Transverse colon (tissue), 4 donors: ENCODE measurements around the gene SPTBN1.

Experiments used
- CTCF ChIP-seq, 5 experiments: fragments of 200-600 bp in 3 of 5; fragments of 450-650 bp in 2 of 5; sonication (generic) in 3 of 5; IDR thresholded peaks; 1 replicate in 2 of 5; 2 replicates in 3 of 5; pipeline ENCODE4 v1.5.1; 2016 to 2017; ENCODE audit warnings: antibody characterized with exemption in 5 of 5, inconsistent platforms in 3 of 5, mild to moderate bottlenecking in 2 of 5, moderate library complexity in 1 of 5
- POLR2AphosphoS5 ChIP-seq, 3 donors: sonication (generic); formaldehyde crosslinking; IDR thresholded peaks; one replicate each; pipeline ENCODE4 v1.6.1; 2016; ENCODE audit warnings: antibody characterized with exemption in 3 of 3

DNA sequence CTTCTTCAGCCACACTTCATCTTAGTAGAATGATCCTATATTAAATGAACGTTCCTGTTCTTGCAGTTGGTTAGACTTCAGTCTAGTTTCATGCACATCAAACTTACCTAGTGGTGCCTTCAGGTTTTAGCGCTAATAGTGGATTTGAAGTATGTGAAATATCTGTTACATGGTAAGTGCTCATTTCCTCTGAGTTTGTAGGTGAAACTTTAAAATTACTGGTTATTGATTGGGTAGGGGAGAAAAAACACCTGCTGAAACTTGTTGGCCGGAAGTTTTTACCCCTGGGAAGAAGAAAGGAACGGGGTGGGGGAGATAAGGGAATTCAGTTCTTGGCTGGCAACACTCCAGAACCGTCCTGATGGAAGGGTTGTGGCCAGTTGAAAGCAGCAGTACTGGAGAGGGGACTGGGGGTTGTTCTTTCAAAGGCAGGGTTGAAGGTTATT is 112.8 kb downstream of the SPTBN1 start:
- peak in 1 of 5 experiments; percentile 5 for TF ChIP-seq CTCF (IDR thresholded peaks at IDR 0.05)
- TF ChIP-seq POLR2AphosphoS5 (IDR thresholded peaks at IDR 0.05), result peak in 1 of 3 donors; percentile 17
